Measurements from ENCODE around the gene STRA8.

- TF ChIP-seq CTCF (IDR thresholded peaks at IDR 0.05) (no peak), POLR2A (IDR thresholded peaks at IDR 0.05) (no peak)
Observed at GRCh38 chr7:135233570-135233969, at the start of gene STRA8.

Measured in uterus (tissue), 2 donors.